CD4-positive, alpha-beta T cell treated with Interleukin-17A for 4 hours (primary cell): ENCODE results near the gene PLD1.
"Not testable (repeated sequence)": the region's sequence is repeated elsewhere in the genome, so short reads cannot be mapped to it uniquely, and the experiment has no call there.

Experiments
- DNase-seq: peaks from one replicate; pipeline ENCODE4 v3.0.0-alpha.2; 2020; ENCODE audit warnings: mixed read lengths

The PLD1 gene

DNA sequence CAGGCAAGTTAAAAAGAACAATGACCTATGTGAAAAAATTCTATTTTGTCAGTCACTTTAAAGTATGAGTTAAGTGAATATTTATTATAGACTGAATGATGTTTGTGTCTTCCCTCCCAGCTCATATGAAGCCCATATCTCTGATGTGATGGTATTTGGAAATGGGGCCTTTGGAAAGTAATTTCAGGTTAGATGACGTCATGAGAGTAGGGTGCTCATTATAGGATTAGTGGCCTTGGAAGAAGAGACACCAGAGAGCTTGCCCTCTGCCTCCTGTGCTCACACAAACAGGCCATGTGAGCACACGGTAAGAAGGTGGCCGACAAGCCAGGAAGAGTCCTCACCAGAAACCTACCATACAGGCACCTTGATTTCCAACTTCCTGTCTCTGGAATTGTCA lies 211.3 kb downstream of the PLD1 start:
- DNase-seq, result no peak

DNA sequence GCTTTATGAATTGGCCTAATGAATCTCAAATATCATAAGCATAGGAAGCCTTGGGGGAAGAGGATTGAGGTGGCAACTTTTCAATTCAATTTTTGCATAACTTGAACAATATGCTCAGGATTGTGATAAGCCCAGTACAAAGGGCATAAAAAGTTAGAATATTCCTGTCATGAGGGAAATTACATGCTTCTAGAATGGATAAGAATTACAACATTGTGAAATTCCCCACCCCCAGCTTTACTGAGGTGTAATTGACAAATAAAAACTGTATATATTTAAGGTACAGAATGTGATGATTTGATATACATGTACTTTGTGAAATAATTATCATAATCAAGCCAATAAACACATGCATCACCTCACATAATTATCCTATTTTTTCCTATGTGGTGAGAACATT lies 217.5 kb downstream of the PLD1 start:
- no peak for DNase-seq

DNA sequence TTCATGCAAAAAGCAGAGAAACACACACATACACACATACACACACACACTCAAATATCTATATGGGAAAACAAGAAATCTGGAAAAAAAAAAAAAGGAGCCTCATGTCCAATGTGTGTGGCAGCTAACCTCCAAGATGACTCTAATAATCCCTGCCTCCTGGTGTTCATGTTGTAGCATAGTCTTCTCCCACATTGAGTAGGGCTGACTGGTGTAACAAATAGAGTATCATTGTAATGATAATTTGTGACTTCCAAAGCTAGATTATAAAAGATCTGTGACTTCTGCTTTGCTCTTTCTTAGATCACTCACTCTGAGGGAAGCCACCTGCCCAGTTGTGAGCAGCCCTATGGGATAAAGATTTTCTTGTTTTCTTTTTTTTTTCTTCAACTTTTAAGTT lies 219.2 kb downstream of the PLD1 start:
- DNase-seq, result no peak

DNA sequence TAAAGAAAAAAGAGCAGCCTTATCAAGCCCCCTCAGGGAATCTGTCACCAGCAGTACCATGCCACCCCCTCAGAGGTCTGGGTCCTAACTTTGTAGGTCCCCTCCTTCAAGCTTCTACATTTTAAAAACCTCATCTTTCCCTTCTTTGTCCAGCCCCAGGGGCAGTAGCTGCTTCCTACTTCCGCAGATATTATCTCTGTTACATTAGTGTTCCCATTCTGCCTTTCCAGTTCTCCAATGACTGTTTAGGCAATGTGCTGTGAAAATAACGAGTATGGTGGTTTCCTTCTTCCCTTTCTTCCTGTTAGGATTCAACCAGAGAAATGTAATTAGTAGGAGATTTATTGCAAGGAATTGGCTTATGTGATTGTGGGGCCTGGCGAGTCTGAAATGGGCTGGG lies 224.0 kb downstream of the PLD1 start:
- DNase-seq, result no peak

DNA sequence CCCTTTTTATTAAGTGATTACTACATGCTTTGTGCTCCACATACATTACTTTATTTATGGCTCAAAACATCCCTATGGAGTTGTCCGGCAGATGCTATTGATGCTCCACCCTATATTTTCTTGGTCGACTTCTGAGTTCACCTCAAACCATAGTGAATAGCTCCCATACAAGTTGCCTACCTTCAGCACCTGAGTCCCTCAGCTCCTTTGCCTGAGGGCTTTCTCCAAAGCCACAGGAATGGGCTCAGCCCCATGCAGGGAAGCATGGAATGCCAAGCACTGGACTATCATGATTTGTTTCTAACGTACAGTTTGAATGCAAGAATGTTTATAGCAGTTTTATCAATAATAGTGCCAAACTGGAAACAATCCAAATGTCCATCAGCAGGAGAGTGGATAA lies 225.2 kb downstream of the PLD1 start:
- no peak for DNase-seq

DNA sequence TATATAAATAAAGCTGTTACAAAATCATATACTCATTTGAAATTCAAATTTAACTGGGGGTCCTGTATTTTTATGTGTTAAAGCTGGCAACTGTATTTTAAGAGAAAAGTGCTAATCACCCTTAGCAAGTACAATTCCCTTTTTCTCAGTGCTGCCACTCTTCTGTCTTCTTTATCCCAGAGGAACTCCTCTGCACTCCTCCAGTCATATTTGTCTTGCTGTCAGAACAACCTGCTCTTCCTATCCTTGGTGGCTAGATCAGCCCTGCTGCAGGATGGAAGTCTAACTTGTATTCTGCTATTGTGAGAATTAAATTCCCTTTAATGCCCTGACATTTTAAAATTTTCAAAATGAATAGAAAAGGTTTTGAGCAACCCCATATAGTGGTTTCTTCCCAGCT lies 226.2 kb downstream of the PLD1 start:
- DNase-seq, result no peak

DNA sequence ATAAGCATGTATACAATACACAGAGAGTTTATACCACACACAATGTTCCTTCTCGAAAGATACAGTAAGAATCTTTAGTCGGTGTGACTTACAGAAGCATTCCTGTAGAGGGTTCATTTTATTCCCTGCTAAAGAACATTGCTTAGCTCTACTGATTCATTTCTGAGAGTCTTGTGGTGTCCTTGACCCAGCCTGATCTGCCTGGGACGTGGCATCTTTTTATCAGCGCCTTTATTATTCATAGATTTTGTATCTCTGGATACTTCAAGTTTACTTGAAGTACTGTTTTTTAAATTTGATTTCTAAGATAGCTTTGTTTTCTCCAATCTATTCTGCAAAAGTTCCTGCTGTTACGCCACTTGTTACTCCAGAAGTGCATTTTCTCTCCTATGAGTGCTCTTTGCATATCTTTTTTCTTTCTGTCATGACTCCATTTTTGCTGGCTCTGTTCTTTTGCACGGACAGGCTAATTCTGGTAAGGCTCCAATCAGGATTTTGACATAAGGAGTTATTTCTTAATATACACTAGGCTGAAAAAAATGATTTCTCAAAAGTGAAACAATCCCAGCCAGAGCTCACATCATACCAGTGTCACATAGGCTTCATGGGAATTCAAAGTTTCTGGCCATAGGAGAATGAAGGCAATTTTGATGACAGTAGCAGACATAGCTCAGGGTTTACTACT lies 235.6 kb downstream of the PLD1 start:
- no peak for DNase-seq

DNA sequence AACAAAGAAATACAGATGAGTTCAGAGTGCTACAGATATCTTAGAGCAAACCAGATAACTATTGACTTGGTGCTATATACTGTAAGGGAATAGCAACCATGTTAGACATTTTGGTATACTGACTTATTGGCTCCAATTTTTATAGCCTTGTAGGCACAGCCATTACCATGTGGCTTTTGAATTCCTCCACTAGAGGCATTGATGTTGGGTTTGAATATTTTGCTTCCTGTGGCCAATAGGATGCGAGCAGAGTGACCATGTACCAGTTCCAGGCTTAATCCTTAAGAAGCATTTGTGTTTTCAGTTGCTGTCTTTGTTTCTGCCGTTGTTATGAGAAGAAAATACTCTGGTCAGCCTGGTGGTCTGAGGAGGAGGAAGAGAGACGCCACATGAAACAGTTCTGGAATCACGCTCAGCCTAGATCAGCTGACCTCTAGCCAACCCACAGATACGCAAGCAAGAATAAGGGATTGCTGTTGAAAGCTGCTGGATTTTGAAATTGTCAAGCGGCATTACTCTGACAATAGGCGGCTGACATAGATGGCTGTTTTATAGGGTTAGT lies 240.6 kb downstream of the PLD1 start:
- no peak for DNase-seq

DNA sequence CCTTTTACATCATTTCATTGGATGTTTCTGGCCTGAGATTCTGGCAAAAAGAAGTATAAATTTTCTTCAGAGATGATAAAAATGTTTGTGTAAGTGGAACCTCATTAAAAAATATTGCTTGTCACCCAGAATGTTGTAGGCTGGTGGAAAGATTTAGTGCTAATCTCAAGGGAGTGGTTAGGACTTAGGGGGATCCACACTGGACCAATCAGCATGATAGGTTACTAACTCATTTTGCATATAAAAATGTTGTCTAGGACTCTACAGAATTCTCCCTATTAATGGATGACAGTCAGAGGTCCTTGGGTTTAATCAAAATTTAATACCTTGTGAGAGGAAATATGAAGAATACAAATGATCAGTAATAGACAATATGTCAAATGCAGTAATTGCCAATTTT lies 241.5 kb downstream of the PLD1 start:
- no peak for DNase-seq

DNA sequence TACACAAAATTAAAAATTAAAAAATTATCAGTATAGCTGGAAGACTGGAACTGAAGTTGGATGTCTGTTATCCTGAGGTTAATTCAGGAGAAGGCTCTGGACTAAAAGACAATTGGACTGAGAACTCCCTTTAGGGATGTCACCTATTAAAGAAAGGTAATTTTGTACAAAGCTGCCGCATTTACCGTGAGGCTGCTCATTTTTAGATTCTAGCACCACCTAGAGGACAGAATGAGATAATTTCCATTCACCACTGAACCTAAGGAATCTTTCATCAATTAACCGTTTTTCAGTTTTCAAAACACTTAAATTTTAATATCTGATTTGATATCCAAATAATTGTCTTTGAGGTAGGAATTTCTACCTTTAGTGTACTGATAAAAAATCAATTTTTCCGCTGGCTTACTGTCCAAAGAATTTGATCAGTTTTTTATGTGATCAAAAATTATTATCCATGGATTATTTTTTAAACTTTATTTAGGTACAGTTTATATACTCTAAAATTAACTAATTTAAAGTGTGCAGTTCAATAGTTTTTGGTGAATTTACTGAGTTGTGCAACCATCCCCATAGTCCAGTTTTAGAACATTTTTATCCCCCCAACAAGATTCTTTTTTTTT lies 243.4 kb downstream of the PLD1 start:
- peak; percentile 22 for DNase-seq

DNA sequence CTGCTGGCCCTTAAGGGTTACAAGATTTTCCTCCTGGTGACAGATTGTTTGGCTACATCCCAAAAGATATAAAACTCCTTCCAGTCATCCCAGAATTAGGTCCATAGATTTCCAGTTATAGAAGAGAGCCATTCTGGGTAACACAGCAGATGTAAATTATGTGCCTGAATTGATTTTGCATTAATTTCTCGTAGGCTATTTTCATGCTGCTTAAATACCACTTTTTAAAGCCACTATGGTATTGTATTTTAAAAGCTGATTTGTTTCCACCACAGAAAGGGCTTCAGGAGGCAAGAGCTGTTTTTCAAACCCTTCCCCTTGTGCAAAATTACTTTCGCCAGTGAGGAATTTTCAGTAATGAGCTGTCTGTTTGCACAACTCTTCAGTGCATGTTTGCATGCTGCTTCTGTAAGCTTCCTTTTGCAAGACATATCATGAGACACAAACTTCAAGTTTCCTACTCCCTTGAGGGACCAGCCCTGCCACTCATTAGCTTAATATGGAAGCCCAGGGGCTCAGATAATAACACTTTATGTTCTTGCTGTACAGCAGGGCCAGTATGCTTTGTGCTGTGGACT lies 244.7 kb downstream of the PLD1 start:
- no peak for DNase-seq

DNA sequence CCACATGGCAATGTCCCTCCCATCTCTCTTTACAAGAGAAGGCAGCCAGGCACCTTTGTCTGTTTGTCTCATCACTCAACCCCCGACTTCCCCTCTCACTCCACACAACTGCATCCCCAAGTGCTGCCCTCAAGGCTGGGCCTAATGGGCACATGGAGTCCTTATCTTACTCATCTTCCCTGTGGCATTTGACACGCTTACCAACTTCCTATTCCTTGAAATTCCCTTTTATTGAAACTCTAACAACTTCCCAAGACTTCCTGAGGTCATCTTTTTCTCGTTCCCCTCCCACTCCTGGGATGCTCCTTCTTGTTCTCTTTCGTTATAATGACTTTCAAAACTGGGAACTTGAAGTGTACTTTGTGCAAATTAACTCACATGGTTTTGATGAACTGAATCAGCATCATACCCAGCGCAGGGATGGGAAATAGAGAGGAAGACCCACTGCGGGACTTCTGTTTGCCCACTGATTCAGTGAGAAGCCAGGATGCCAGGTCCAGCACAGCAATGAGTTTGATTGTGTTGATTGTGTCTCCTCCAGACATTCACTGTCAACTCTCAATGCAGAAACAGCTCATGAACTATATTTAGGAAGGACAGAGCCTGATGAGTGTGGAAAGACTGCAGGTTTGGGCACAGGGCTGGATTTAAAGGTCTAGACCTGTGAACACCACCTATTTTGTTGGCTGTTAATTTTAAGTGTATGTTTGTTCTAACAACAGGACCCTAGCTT lies 245.4 kb downstream of the PLD1 start:
- DNase-seq, result no peak

DNA sequence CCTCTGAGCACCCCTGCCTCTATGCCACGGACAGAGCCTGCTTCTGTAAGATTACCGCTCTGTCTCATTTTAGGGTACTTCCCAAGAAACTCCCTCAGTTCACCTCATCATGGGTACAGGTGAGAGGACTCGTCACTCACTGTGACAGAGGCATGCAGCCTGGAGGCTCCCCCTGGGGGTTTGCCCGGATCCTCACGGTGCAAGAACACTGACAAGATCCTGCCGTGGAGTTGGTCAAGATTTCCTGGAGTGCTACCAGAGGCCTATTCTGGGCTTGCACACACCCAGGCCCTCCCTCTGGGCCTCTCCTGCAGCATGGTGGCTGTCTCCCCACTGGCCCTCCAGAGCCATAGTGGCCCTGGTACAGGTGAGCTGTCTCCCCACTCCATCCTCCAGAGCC lies 247.0 kb downstream of the PLD1 start:
- no peak for DNase-seq

DNA sequence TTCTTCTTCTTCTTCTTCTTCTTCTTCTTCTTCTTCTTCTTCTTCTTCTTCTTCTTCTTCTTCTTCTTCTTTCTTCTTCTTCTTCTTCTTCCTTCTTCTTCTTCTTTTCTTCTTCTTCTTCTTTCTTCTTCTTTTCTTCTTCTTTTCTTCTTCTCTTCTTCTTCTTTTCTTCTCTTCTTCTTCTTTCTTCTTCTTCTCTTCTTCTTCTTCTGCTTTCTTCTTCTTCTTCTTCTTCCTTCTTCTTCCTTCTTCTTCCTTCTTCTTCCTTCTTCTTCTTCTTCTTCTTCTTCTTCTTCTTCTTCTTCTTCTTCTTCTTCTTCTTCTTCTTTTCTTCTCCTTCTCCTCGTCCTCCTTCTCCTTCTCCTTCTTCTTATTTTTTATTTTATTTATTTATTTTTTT lies 247.8 kb downstream of the PLD1 start:
- DNase-seq, result not testable (repeated sequence)

DNA sequence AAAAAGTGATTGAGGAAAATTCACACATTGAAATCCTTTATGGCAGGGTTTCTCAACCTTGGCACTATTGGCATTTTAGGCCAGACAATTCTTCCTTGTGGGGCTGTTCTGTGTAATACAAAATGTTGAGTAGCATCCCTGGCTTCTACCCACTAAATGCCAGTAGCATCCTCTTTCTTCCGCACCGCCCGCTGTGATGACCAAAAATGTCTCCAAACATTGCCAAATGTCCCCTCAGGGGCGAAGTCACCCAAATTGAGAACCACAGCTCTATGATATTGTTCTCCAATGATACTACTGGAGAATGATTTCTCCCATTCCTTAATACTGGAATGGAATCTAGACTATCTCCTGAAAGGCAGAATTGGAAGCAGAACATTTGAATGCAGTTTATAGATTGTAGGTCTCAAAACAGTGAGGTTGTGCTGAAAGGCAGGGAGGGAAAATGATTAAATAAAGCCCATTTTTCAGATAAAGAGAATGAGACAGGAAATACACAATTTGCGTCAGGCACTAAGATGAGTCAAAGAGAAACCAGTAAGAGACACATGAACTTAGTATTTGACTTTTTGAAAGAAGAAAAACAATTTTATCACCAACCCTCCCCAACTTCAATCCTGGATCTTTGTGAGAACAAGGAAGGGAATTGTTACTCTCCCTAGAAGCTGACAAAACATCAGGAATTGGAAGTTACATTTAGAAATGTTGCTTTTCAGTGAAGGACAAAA lies 248.5 kb downstream of the PLD1 start:
- no peak for DNase-seq

DNA sequence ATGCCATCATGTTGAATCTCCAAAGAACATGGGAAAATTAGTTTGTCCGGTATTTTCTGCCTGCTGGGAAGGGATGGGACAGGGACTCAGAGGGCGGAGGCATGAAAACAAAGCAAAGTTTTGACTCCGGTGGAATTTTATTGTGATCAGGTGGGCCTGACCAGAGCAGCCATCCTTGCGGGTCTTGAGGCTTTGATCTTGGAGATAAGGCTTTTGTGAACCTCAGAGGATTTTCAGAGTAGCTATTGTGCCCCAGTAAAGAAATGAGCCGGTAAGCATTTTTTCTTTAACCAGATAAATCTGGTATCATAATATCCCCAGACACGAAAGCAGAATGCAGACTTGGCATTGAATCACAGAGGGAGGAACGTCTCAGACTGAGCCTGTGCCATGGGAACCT lies 250.7 kb downstream of the PLD1 start:
- DNase-seq, result no peak

DNA sequence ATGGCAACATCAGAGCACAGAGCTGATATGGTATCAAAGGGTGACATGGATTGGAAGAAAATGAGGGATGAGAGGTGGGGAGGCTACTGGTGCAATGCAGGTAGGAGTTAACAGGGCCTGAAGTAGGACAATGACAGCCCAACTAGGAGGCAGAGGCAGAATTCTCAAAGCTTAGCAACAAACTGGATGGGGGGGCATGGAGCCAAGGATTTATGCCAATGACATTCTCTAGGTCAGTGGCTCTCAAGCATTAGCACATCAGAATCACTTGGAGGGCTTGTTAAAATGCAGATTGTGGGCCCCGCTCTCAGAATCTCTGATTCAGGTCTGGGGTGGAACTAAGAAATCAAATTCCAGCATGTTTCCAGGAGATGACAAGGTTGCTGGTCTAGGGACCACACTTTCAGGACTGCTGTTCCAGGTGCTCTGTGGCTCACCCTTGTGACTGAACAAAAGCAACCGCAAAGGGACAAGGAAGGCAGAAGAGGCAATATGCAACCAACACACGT lies 252.0 kb downstream of the PLD1 start:
- DNase-seq, result no peak

DNA sequence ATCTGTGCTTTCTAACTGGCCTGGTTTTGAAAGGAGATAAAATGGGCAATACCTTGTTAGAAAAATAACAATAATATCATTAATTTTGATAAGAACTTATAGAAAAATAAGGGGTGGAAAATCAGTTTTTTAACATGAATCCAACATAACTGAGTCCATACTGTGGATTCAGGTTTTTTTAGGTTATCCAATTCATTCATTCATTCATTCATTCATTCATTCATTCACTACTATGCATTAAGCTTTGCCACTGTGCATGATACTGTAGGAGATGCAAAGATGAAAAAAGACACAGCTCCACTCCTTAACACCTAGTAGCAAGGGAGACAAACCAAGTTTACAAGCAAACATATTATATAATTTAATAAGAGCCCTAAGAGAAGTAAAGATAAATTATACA lies 253.1 kb downstream of the PLD1 start:
- no peak for DNase-seq

DNA sequence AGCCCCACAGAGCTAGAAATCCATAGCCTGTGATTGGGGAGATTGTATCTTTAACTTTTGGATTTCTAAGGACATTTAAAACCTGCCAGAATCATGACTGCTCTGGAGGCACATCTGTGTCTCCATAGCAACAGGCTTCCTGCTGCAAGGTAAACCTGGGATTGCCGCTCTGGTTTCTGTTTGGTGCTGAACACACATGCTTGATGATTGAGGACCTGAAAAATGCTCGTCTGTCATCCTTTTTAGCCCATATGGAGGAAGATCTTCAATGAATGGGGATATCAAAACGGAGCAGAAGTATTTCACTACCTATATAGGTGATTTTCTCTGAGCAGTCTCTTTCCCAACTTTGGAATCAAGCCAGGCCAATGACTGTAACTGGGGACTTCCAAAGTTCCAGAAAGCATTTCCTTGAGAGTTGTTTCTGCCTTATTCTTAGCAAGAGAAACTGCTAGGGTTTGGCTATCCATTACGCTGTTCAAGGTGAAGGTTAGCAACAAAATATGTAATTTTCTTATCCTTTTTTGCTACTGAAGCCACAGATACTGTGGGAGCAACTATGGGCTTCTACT lies 253.6 kb downstream of the PLD1 start:
- DNase-seq, result no peak

DNA sequence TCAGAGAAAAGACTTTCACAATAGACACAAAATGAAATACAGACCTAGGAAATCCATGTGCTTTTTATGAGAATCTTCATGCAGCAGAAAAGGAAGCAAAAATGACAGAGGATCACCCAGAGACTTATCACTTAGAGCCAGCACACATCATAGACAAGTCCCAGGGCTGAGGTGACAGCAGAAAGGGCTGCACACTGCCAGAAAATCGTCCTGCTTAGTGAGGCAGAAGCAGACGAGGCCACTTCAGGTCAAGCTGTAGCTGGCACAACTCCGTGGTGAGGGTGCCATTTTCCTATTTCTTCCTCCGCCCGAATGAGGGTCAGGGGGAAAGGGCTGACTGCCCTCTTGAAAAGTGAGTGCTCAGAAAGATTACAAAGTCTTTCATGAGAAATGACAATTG lies 254.1 kb downstream of the PLD1 start:
- DNase-seq, result no peak

DNA sequence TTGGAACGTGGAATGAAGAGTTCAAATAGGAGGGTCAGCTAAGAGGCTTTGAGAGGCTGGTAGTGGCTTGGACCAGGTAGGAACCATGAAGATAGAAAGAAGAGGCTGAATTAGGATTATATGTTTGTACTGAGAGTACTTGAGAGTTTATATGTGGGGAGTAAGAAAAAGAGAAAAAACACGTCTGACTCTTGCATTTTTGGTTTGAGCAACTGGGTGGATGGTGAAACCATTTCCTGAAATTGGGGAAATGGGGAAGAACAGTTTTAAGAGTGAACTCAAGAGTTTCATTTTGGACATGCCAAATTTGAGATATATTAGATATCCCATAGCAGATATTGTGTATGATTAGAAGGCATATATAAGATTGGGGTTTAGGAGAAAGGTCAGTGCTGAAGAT lies 257.2 kb downstream of the PLD1 start:
- no peak for DNase-seq

DNA sequence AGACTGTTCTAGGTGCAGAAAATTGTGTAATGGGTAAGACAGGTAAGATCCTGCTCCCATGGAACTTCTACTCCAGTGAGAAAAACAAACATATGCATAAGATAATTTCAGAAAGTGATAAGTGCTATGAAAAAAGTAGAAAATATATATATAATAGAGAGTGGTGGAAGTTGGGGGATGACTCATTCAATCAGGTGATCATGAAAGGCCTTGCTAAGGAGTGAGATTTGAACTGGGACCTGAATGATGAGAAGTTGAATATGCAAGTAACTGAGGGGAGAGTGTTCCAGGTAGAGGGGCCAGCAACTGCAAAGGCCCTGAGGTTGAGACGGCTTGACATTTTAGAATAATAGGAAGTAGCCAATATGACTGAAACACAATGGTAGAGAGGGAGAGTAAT lies 257.8 kb downstream of the PLD1 start:
- no peak for DNase-seq
